Hepatocyte (in vitro differentiated cells): Measurements from ENCODE around the gene IER5. TPM values are rescaled to one million over a fixed set of nuclear protein-coding genes. Genes with fewer than 3 reads are reported as not detected.
A peak's percentile ranks its signal among the peaks of the same experiment; 100 is the strongest.

ENCODE experiments used
- DNase-seq: peaks from one replicate; pipeline ENCODE4 v3.0.0-alpha.2; 2016; ENCODE audit warnings: low spot score
- H2AFZ ChIP-seq: fragments of 200-600 bp; sonication (generic); 2 replicates; pipeline ENCODE4 v1.6.0; 2016; ENCODE audit warnings: antibody characterized with exemption, mild to moderate bottlenecking
- H3K27ac ChIP-seq: fragments of 200-600 bp; sonication (generic); 2 replicates; pipeline ENCODE4 v1.5.1; 2016; ENCODE audit warnings: mild to moderate bottlenecking
- H3K27me3 ChIP-seq: fragments of 200-600 bp; sonication (generic); 2 replicates; pipeline ENCODE4 v1.6.1; 2016
- H3K36me3 ChIP-seq: fragments of 200-600 bp; sonication (generic); replicated peaks from 2 replicates; pipeline ENCODE4 v1.5.1; 2016; ENCODE audit warnings: low read depth; ENCODE audit not compliant: insufficient read depth
- H3K4me1 ChIP-seq: fragments of 200-600 bp; sonication (generic); 2 replicates; pipeline ENCODE4 v1.5.1; 2016; ENCODE audit warnings: mild to moderate bottlenecking, moderate library complexity; ENCODE audit not compliant: insufficient read depth
- H3K4me2 ChIP-seq: fragments of 200-600 bp; sonication (generic); 2 replicates; pipeline ENCODE4 v1.6.0; 2016
- H3K4me3 ChIP-seq: fragments of 200-600 bp; sonication (generic); 2 replicates; pipeline ENCODE4 v1.5.1; 2016; ENCODE audit warnings: mild to moderate bottlenecking
- H3K79me2 ChIP-seq: fragments of 200-600 bp; sonication (generic); 2 replicates; pipeline ENCODE4 v1.6.0; 2017; ENCODE audit warnings: mild to moderate bottlenecking
- H3K9me2 ChIP-seq: fragments of 200-600 bp; sonication (generic); replicated peaks from 2 replicates; pipeline ENCODE4 v1.6.0; 2017; ENCODE audit warnings: mild to moderate bottlenecking; ENCODE audit not compliant: insufficient read depth
- H3K9me3 ChIP-seq: fragments of 200-600 bp; sonication (generic); 2 replicates; pipeline ENCODE4 v1.5.1; 2016; ENCODE audit warnings: low read depth, mild to moderate bottlenecking
- H4K20me1 ChIP-seq: fragments of 200-600 bp; sonication (generic); 2 replicates; pipeline ENCODE4 v1.6.0; 2016; ENCODE audit warnings: mild to moderate bottlenecking; ENCODE audit not compliant: insufficient read depth, poor library complexity, severe bottlenecking
- EZH2 ChIP-seq: fragments of 200-600 bp; sonication (generic); IDR thresholded peaks from 2 replicates; pipeline ENCODE4 v1.6.1; 2016; ENCODE audit warnings: antibody characterized with exemption, mild to moderate bottlenecking, borderline replicate concordance
- EZH2phosphoT487 ChIP-seq: fragments of 200-600 bp; sonication (generic); IDR thresholded peaks from one replicate; pipeline ENCODE4 v1.6.1; 2018; ENCODE audit warnings: antibody characterized with exemption, mild to moderate bottlenecking, low read depth, moderate library complexity; ENCODE audit not compliant: unreplicated experiment, severe bottlenecking
- WGBS: methylation state at CpG from one replicate; pipeline ENCODE4 v1.1.6; 2016; ENCODE audit warnings: low lambda C conversion rate; ENCODE audit errors: missing lambda C conversion rate; 5-methylcytosine and 5-hydroxymethylcytosine counted together
- polyA plus RNA-seq: library from polyadenylated mRNA; unstranded; fragments of >200 nt; fragmentation: Nextera tagmentation; extraction: Ambion mirVana; gene quantifications from 2 replicates; pipeline ENCODE4 v1.2.1, GENCODE V29; 2016
- total RNA-seq: library from RNA; depleted of rRNA; stranded (reverse); fragments of >200 nt; gene quantifications from 2 replicates; pipeline ENCODE4 v1.2.3, GENCODE V29; 2014
- TF ChIP-seq, protein P1 (sequence below): fragments of 200-600 bp; sonication (generic); IDR thresholded peaks from 2 replicates; pipeline ENCODE4 v1.5.1; 2016; ENCODE audit warnings: antibody characterized with exemption, mild to moderate bottlenecking; ENCODE audit not compliant: poor library complexity

Gene IER5
- total and polyA plus RNA-seq, 2 experiments from 2014 or later: 16.6 to 23.1 TPM

DNA sequence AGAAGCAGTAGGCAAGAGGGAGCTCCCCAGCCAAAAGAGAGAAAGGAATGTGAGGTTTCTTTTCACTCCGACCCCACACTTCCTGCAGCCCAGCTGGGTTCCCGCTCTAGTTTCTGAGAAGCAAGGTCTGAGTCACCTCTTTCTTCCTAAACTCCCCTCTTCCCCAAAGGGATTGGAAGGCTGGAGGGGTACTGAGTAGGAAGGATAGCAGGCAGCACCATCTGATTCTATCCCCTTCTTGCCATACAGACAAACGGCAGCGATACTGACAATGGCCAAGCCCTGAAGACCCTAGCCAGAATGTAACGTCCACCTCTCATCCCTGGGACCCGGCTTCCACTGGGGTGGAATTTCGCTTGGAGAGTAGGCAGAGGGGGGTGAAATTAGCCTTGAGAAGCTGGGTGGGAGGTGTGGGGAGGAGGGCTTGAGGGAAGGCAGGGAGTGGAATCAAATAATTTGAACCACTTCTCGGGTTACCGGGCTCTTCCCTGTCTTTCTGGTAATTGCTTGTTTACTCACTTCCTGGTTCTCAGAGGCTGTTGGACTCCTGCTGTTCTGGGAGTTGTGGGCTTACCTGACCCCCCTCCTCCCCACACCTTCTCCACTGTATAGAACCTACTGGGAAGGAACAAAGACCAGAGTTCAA, 13.2 kb downstream of the IER5 start:
- H3K79me2 ChIP-seq: peaks cover 4% of the 10 kb centered on the region
- H3K4me2 ChIP-seq: peak overlapping the region; percentile 30

DNA sequence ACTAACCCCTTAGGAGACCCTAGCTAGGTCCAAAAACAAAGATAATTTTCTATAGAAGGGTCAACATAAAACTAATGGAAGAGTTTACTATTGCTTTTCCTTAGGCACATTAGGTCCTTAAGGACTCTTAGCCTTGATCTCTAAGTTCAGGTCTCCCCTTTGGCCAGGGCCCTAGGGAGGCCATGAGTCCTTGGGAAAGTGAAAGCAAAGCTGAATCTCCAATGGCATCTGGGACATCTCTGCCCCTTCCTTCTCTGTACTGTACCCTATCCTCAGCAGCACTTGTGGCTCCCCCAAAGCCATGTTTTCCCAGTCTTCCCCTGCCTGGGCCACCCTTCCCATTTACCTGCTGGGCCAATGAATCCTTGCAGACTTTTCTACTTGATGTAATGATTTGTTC, 14.3 kb downstream of the IER5 start:
- H3K27me3 ChIP-seq: no peaks in the 10 kb centered on the region
- no peak for DNase-seq
- H2AFZ ChIP-seq: no peak overlapping the region
- H3K9me2 ChIP-seq: no peaks in the 10 kb centered on the region
- H3K27ac ChIP-seq: no peak overlapping the region
- H3K79me2 ChIP-seq: peaks cover 4% of the 10 kb centered on the region
- no peaks in the 10 kb centered on the region for H3K9me3 ChIP-seq
- no peak for TF ChIP-seq EZH2phosphoT487
- TF ChIP-seq, protein P1, sequence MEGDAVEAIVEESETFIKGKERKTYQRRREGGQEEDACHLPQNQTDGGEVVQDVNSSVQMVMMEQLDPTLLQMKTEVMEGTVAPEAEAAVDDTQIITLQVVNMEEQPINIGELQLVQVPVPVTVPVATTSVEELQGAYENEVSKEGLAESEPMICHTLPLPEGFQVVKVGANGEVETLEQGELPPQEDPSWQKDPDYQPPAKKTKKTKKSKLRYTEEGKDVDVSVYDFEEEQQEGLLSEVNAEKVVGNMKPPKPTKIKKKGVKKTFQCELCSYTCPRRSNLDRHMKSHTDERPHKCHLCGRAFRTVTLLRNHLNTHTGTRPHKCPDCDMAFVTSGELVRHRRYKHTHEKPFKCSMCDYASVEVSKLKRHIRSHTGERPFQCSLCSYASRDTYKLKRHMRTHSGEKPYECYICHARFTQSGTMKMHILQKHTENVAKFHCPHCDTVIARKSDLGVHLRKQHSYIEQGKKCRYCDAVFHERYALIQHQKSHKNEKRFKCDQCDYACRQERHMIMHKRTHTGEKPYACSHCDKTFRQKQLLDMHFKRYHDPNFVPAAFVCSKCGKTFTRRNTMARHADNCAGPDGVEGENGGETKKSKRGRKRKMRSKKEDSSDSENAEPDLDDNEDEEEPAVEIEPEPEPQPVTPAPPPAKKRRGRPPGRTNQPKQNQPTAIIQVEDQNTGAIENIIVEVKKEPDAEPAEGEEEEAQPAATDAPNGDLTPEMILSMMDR: no peak
- no peak for TF ChIP-seq EZH2
- H3K36me3 ChIP-seq: no peaks in the 10 kb centered on the region
- no peak overlapping the region for H3K4me2 ChIP-seq
- no peaks in the 10 kb centered on the region for H4K20me1 ChIP-seq
- H3K4me1 ChIP-seq: peaks cover 56% of the 10 kb centered on the region
- no peak overlapping the region for H3K4me3 ChIP-seq

More for the DNA sequence above, 13.2 kb downstream of the IER5 start:
- Histone ChIP-seq H3K9me3 (no peaks in the 10 kb centered on the region), H3K36me3 (no peaks in the 10 kb centered on the region), H3K27ac (peak overlapping the region; percentile 64), H3K4me3 (no peak overlapping the region), H3K27me3 (no peaks in the 10 kb centered on the region), H4K20me1 (no peaks in the 10 kb centered on the region), H3K9me2 (no peaks in the 10 kb centered on the region), H2AFZ (no peak overlapping the region), H3K4me1 (peaks cover 60% of the 10 kb centered on the region)
- 18% methylated on average over 9 of the region's 9 CpGs for WGBS
- DNase-seq: no peak
- TF ChIP-seq EZH2: no peak
- no peak for TF ChIP-seq EZH2phosphoT487
- TF ChIP-seq, protein P1: no peak

DNA sequence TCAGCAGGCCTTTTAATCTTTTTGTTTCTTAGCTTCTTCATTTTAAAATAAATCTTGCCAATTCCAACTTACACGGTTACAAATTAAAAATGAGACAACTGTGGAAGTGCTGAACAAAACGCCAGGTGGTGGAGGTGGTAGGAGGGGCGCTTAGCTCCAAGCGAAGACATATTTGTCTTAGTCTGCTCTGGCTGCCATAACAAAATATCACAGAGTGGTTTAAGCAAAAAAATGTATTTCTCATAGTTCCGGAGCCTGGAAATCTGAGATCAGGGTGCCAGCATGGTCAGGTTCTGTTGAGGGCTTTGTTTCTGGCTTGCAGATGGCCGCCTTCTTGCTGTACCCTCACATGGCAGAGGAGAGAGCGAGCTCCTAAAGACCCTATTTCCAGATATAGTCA, 14.9 kb downstream of the IER5 start:
- Histone ChIP-seq H3K9me2 (no peaks in the 10 kb centered on the region), H3K4me3 (no peak overlapping the region), H3K9me3 (no peaks in the 10 kb centered on the region), H3K4me2 (peak overlapping the region; percentile 100), H3K27ac (no peak overlapping the region), H2AFZ (no peak overlapping the region), H4K20me1 (no peaks in the 10 kb centered on the region), H3K4me1 (peaks cover 59% of the 10 kb centered on the region), H3K36me3 (no peaks in the 10 kb centered on the region), H3K79me2 (peaks cover 4% of the 10 kb centered on the region), H3K27me3 (no peaks in the 10 kb centered on the region)
- no peak for DNase-seq
- TF ChIP-seq EZH2 (no peak), EZH2phosphoT487 (no peak)
- TF ChIP-seq, protein P1: no peak
- WGBS: 92% methylated on average over 7 of the region's 7 CpGs
